PC-9 (cell line): Measurements from ENCODE around the gene FALEC. TPM values are rescaled to one million over a fixed set of nuclear protein-coding genes. Genes with fewer than 3 reads are reported as not detected.

Experiments used
- BruUV-seq: library from RNA; stranded (reverse); fragments of 400-500 nt; replicated peaks from 2 replicates; lab custom pipeline; 2021; lab: Mats Ljungman, UMichigan
- CTCF ChIA-PET: fragments of 300-600 bp; sonication (Branson Sonifier 250); formaldehyde crosslinking; loops from one replicate; lab custom pipeline; 2022; ENCODE audit warnings: antibody characterized with exemption; lab: Charles Lee
- POLR2A ChIA-PET: fragments of 300-600 bp; sonication (Branson Sonifier 250); formaldehyde crosslinking; loops from one replicate; lab custom pipeline; 2022; ENCODE audit warnings: antibody characterized with exemption; ENCODE audit not compliant: unreplicated experiment; lab: Charles Lee
- DNase-seq, 2 experiments: peaks; one replicate each; pipeline versions ENCODE4 v3.0.0 to v3.0.0-alpha.2; 2015 to 2022; ENCODE audit warnings: mixed read lengths in 1 of 2
- H2AFZ ChIP-seq: fragments of 200-600 bp; sonication (generic); 2 replicates; pipeline ENCODE4 v1.8.1; 2017; ENCODE audit warnings: antibody characterized with exemption
- H3F3A ChIP-seq: fragments of 200-600 bp; sonication (generic); 2 replicates; pipeline ENCODE4 v1.8.1; 2017; ENCODE audit warnings: antibody characterized with exemption, mild to moderate bottlenecking, low read depth; ENCODE audit not compliant: insufficient read depth
- H3K27ac ChIP-seq: fragments of 200-600 bp; sonication (generic); 2 replicates; pipeline ENCODE4 v1.6.1; 2016; ENCODE audit warnings: mixed run types
- H3K27me3 ChIP-seq: fragments of 200-600 bp; sonication (generic); 2 replicates; pipeline ENCODE4 v1.6.1; 2016; ENCODE audit warnings: low read depth, mixed run types; ENCODE audit not compliant: insufficient read depth
- H3K36me3 ChIP-seq: fragments of 200-600 bp; sonication (generic); 2 replicates; pipeline ENCODE4 v1.6.1; 2016; ENCODE audit warnings: low read depth, mixed run types
- H3K4me1 ChIP-seq: fragments of 200-600 bp; sonication (generic); replicated peaks from 2 replicates; pipeline ENCODE4 v1.6.1; 2016; ENCODE audit warnings: mixed run types; ENCODE audit not compliant: insufficient read depth
- H3K4me2 ChIP-seq: fragments of 200-600 bp; sonication (generic); 2 replicates; pipeline ENCODE4 v1.6.1; 2017; ENCODE audit warnings: mixed run types
- H3K4me3 ChIP-seq: fragments of 200-600 bp; sonication (generic); 2 replicates; pipeline ENCODE4 v1.6.1; 2016; ENCODE audit warnings: mixed run types
- H3K79me2 ChIP-seq: fragments of 200-600 bp; sonication (generic); 2 replicates; pipeline ENCODE4 v1.6.1; 2017; ENCODE audit warnings: low read depth, mixed run types
- H3K9me2 ChIP-seq: fragments of 200-600 bp; sonication (generic); 2 replicates; pipeline ENCODE4 v1.8.1; 2017; ENCODE audit warnings: mild to moderate bottlenecking; ENCODE audit not compliant: insufficient read depth
- H3K9me3 ChIP-seq: fragments of 200-600 bp; sonication (generic); 2 replicates; pipeline ENCODE4 v1.8.1; 2016; ENCODE audit warnings: low read depth; ENCODE audit not compliant: insufficient read depth
- H4K20me1 ChIP-seq: fragments of 200-600 bp; sonication (generic); 2 replicates; pipeline ENCODE4 v1.8.1; 2017; ENCODE audit not compliant: insufficient read depth
- EZH2 ChIP-seq: fragments of 200-600 bp; sonication (generic); IDR thresholded peaks from 2 replicates; pipeline ENCODE4 v1.8.0; 2017; ENCODE audit warnings: antibody characterized with exemption, low read depth
- intact Hi-C: fragments of 100-400 bp; cut with micrococcal nuclease; formaldehyde crosslinking; loops from one replicate; pipeline ENCODE4 v1.10.0; 2022; ENCODE audit not compliant: unreplicated experiment
- microRNA-seq: library from miRNA; unstranded; fragments of <30 nt; microRNA quantifications from one replicate; pipeline ENCODE4 v1.2.0, GENCODE V29; 2021; ENCODE audit warnings: borderline number of aligned reads, borderline replicate concordance
- total RNA-seq: library from RNA; stranded (reverse); gene quantifications from 2 replicates; pipeline ENCODE4 v1.2.3, GENCODE V29; 2021
- TF ChIP-seq, protein P1 (sequence below): fragments of 200-600 bp; sonication (generic); conservative IDR thresholded peaks from 2 replicates; pipeline ENCODE4 v1.6.1; 2017; ENCODE audit warnings: mixed run types, antibody characterized with exemption, mild to moderate bottlenecking, moderate library complexity

The FALEC gene
- total RNA-seq, 1 experiment from 2014 or later = 0.94 TPM

DNA sequence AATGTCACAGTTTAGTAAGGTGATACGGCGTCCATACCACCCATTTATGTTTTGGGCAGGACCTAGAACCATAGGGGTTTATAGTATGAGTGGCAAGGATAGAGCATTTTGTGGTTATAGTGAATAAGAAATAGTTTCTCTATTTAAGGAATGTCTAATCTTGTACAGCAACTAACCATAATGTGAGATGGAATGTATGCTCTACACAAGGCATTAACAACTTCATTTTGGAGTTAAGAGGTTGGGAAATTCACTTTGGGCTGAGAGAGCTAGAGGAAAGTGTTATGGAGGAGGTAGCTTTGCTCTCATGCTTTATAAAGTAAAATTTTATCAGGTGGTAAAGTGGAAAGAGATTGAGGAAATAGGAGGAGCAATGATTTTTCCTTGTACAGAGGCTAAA lies 66.8 kb downstream of the FALEC start:
- H3K4me1 ChIP-seq = peaks cover 8% of the 10 kb centered on the region
- peaks cover 17% of the 10 kb centered on the region for H4K20me1 ChIP-seq
- H2AFZ ChIP-seq = no peak overlapping the region
- TF ChIP-seq, protein P1, sequence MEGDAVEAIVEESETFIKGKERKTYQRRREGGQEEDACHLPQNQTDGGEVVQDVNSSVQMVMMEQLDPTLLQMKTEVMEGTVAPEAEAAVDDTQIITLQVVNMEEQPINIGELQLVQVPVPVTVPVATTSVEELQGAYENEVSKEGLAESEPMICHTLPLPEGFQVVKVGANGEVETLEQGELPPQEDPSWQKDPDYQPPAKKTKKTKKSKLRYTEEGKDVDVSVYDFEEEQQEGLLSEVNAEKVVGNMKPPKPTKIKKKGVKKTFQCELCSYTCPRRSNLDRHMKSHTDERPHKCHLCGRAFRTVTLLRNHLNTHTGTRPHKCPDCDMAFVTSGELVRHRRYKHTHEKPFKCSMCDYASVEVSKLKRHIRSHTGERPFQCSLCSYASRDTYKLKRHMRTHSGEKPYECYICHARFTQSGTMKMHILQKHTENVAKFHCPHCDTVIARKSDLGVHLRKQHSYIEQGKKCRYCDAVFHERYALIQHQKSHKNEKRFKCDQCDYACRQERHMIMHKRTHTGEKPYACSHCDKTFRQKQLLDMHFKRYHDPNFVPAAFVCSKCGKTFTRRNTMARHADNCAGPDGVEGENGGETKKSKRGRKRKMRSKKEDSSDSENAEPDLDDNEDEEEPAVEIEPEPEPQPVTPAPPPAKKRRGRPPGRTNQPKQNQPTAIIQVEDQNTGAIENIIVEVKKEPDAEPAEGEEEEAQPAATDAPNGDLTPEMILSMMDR = no peak
- no peak for TF ChIP-seq EZH2
- H3K36me3 ChIP-seq = peaks cover 17% of the 10 kb centered on the region
- no peak overlapping the region for H3K27ac ChIP-seq
- POLR2A ChIA-PET = no interaction called here
- no peak overlapping the region for H3K4me3 ChIP-seq
- no peak overlapping the region for H3K4me2 ChIP-seq
- BruUV-seq = no TSS peak
- no peaks in the 10 kb centered on the region for H3K9me3 ChIP-seq
- H3K9me2 ChIP-seq = no peaks in the 10 kb centered on the region
- intact Hi-C loops = no loop called here
- H3K27me3 ChIP-seq = no peaks in the 10 kb centered on the region
- peaks cover 27% of the 10 kb centered on the region for H3K79me2 ChIP-seq
- CTCF ChIA-PET = no interaction called here
- H3F3A ChIP-seq = peaks cover 26% of the 10 kb centered on the region
- no peak for DNase-seq

Small RNA genes lying within 50 kb of the gene (microRNA-seq; reads per million reads assigned to microRNA genes)
- gene MIR4257 (not detected), gene MIR6878 (not detected)

Other genes with a start within 250 kb of the FALEC start
- gene APH1A, start 246.7 kb upstream of the FALEC start, total RNA-seq = 152 and 173 TPM in 2 replicates
- 1.4 and 1.8 TPM in 2 replicates for gene C1orf54, start 243.0 kb upstream of the FALEC start, total RNA-seq
- gene CIART, start 233.2 kb upstream of the FALEC start, total RNA-seq = 11.0 and 16.6 TPM in 2 replicates
- gene MRPS21, start 221.9 kb upstream of the FALEC start, total RNA-seq = 56.2 and 62.6 TPM in 2 replicates
- 75.7 and 77.1 TPM in 2 replicates for gene PRPF3, start 194.2 kb upstream of the FALEC start, total RNA-seq
- gene RPRD2, start 151.6 kb upstream of the FALEC start, total RNA-seq = 24.3 and 36.2 TPM in 2 replicates
- 44.8 and 46.0 TPM in 2 replicates for gene TARS2, start 28.3 kb upstream of the FALEC start, total RNA-seq
- gene ECM1, start 7.6 kb upstream of the FALEC start, total RNA-seq = 6.3 and 10.3 TPM in 2 replicates
- gene ADAMTSL4, start 33.7 kb downstream of the FALEC start, total RNA-seq = 67.9 and 76.7 TPM in 2 replicates
- gene MCL1, start 63.9 kb downstream of the FALEC start, total RNA-seq = 145 and 178 TPM in 2 replicates
- 229 and 263 TPM in 2 replicates for gene ENSA, start 113.9 kb downstream of the FALEC start, total RNA-seq
- 36.5 and 52.7 TPM in 2 replicates for gene GOLPH3L, start 181.4 kb downstream of the FALEC start, total RNA-seq
- not detected in 2 replicates for gene HORMAD1, start 205.1 kb downstream of the FALEC start, total RNA-seq